ENCODE data around the gene EFCAB5.

DNA sequence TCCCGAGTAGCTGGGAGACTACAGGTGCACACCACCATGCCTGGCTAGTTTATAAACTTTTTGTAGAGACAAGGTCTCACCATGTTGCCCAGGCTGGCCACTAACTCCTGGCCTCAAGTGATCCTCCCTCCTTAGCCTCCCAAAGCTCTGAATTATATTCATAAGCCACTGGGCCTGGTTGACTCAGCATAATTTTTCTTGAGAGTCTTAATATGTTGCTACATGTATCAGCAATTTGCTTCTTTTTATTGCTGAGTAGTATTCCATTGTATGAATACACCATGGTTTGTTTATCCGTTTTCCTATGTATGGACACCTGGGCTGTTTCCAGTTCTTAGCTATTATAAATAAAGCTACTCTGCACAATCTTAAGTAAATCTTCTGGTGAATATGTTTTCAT lies 132.8 kb downstream of the EFCAB5 start:
- TF ChIP-seq POLR2A (IDR thresholded peaks at IDR 0.05; ENCODE audit: low read depth, low read length): no peak
- TF ChIP-seq POLR2AphosphoS5 (IDR thresholded peaks at IDR 0.05; ENCODE audit: low read depth, low read length): no peak
- TF ChIP-seq TAF1 (IDR thresholded peaks at IDR 0.05; ENCODE audit: low read depth, low read length): no peak
- TF ChIP-seq POU2F2 (IDR thresholded peaks at IDR 0.05; ENCODE audit: low read depth, low read length): no peak
- no peak for TF ChIP-seq SPI1 (IDR thresholded peaks at IDR 0.05; ENCODE audit: low read depth, low read length)

All from GM12891 (cell line).